Endometrial microvascular endothelial cells (primary cell): ENCODE results near the gene ADAMTS12. TPM values are rescaled to one million over a fixed set of nuclear protein-coding genes. Genes with fewer than 3 reads are reported as not detected.

Experiments used
- in situ Hi-C: cut with HindIII; loops from 2 replicates; pipeline ENCODE4 v1.10.0; 2017; ENCODE audit warnings: low sequenced_read_pairs, low pct_unique_long_range_greater_than_20kb; ENCODE audit errors: inconsistent ontology term
- total RNA-seq: library from RNA; depleted of rRNA; stranded (reverse); fragments of >200 nt; gene quantifications from one replicate; pipeline ENCODE4 v1.2.3, GENCODE V29; 2015; ENCODE audit errors: inconsistent ontology term

The ADAMTS12 gene
- total RNA-seq, 1 donor from 2014 or later = 0.84 TPM

- in situ Hi-C loops = no loop called here
Measured at GRCh38 chr5:33852837-33853236, 39.0 kb downstream of the ADAMTS12 start.

- in situ Hi-C loops = no loop called here
Measured at GRCh38 chr5:33852319-33852718, 39.5 kb downstream of the ADAMTS12 start.

- in situ Hi-C loops = no loop called here
Measured at GRCh38 chr5:33850100-33850594, 41.6 kb downstream of the ADAMTS12 start.

DNA sequence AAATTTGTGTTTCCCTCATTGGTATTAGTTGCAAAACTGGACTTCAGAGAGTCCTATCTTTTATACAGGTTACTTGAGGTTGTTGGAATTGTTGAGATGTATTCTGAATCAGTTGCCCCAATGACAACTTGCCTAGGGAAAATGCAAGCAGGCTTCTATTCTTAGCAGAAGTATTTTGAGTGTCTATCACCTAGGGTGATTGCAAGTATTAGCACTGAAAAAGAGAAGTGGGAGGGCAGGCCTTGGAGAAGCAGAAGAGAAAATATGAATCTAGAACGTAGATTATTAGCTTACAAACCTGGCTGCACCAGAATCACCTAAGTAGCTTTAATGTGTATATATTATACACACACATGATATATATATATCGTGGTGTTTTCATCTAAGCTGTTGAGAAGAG is 43.2 kb downstream of the ADAMTS12 start:
- in situ Hi-C loops = no loop called here

DNA sequence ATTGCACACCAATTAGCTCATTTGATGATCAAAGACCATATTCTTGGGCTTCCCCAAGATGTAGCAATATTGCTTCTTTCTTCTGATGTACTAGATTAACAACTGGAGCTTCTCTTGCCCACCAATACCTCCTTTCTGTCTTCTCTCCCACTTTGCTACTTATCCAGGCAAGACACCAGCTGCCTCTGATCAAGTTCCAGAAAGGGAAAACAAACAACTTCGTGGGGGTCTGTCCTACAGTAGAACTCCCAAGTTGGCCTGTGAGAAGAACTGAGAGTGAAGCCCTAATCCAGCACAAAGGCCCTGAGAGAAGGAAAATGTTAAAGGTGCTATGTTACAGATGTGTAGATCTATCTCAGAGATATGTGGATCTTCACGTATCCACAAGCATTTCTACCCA is 44.9 kb downstream of the ADAMTS12 start:
- in situ Hi-C loops = no loop called here

- in situ Hi-C loops = no loop called here
Measured at GRCh38 chr5:33843579-33843978, 48.2 kb downstream of the ADAMTS12 start.

- in situ Hi-C loops = no loop called here
Measured at GRCh38 chr5:33842456-33842855, 49.3 kb downstream of the ADAMTS12 start.

GRCh38 chr5:33841891-33842290 is 49.9 kb downstream of the ADAMTS12 start:
- in situ Hi-C loops = no loop called here

- in situ Hi-C loops = no loop called here
Measured at GRCh38 chr5:33840927-33841547, 50.8 kb downstream of the ADAMTS12 start.

DNA sequence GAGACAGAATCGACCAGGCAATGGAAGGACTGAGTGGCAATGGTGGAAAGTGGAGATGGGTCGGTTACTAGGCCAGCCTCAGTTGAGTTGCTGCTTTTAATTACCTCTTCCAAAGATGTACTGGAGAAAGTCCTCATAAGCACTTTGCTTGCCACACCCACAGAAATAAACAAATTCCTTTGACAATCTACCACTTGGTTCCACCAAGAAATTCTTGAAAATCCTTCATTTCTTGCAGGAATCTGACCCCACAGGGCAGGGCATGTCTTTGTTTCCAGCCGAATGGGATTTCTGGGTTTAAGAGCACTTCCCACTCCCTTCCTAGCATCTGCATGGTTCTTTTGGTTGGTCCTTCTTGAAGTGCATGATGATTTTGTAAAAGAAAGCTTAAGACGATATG is 54.5 kb downstream of the ADAMTS12 start:
- in situ Hi-C loops = no loop called here

DNA sequence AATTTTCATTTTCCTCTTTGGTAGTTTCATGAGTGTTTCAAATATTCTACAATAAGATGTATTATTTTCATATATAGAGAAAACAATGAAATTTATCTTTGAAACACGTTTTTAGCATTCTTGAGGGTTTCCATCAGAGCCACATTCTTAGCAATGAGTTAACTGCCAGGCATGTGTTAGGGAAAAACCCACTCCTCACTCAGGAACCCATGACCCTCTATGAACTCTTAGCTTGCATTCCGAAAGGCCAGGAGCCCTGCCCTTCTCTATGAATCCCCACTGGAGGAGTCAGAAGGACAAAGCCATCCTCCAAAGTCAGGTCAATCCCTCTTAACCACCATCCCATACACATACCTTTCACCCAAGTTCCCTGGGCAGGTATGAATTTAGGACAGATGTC is 57.5 kb downstream of the ADAMTS12 start:
- in situ Hi-C loops = no loop called here

DNA sequence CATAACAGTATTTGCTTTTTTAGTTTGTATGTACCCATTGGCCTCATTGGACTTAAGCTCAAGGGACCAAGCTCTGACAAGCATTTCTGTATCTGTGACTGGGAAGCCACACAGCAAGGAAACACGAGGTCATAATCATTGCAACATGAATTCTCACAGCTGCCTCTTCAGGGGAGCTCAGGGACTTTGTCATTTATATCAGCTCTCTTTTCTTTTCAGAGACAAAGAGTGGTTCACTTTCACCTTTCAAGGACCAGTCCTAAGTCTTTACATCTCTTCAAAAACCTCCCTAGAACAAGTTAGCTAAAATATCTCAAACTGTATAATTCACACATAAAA is 58.6 kb downstream of the ADAMTS12 start:
- in situ Hi-C loops = no loop called here

- in situ Hi-C loops = no loop called here
Measured at GRCh38 chr5:33832404-33833236, 59.2 kb downstream of the ADAMTS12 start.

DNA sequence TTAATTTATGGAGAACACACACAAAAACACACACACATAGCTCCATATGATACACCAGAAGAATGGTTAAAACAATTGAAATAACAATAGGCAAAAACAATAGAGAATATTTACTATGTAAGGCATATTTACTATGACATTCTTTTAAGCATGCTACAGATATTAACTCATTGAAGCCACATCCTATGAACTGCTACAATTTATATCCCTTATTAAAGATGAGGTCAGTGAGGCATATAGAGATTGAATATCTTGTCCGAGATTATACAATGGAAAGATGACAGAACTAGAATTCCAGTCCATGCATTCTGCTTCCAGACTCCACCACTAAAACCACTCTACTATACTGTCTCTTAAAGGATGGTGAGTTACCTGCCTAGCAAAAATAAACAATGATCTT is 60.7 kb downstream of the ADAMTS12 start:
- in situ Hi-C loops = no loop called here

GRCh38 chr5:33829430-33829829 is 62.4 kb downstream of the ADAMTS12 start:
- in situ Hi-C loops = no loop called here

GRCh38 chr5:33828626-33829308 is 63.0 kb downstream of the ADAMTS12 start:
- in situ Hi-C loops = no loop called here

DNA sequence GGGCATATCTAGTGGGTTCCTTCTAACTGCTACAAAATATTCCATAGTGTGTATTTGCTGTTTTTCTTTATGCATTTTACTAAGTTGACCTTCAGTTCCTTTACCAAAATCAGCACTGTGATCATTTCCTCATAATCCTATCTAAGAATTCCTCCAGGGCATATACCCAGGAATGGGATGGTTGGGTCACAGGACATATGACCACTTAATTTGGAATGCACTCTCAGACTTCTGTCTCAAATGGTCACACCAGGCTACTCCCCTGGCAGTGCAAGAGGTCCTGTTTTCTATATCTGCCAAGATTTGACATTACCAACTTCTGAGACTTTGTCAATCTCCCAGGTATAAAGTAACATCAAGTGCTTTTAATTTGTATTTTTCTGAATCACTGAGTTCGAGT is 63.9 kb downstream of the ADAMTS12 start:
- in situ Hi-C loops = no loop called here

GRCh38 chr5:33827018-33827707 is 64.6 kb downstream of the ADAMTS12 start:
- in situ Hi-C loops = no loop called here

DNA sequence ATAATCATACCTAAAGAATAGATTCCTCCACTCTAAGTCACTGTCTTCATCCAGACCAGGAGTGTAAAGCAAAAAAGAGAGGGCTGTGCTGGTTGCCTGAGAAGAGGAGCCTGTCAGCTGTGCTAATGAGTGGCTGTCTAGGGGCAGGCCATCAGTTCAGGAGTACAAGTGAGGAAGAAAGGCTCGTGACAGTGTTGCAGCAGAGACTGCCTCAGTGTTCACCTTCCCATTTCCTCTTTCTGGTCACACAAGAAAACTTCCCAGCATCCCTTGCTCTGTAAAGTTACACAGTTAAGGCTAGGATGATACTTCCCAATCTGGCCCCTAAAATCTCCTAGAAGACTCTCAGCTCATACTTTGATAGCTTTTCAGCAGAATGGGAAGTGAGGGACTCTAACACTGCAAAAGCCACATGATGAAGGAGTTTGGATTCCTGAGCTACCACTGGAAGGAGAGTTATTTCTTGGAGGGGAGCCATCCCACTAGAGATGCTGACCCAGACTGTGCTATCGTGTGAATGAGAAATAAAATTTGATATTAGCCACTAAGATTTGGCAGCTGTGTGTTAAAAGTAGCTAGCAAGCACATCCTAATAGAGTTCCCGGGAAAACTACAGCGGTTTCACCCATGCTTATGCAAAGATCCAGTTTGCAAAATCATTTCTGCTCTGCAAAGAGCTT is 67.1 kb downstream of the ADAMTS12 start:
- in situ Hi-C loops = loop anchor here (25.0 kb wide), 1 partner anchor 88 kb away; no protein-coding TSS in a partner anchor
